ENCODE measurements around the gene A1BG.
"Not testable (repeated sequence)": the region's sequence is repeated elsewhere in the genome, so short reads cannot be mapped to it uniquely, and the experiment has no call there.

A1BG gene

GRCh38 chr19:58334691-58335249 is 18.5 kb downstream of the A1BG start:
- no peak for DNase-seq

GRCh38 chr19:58332697-58333096 is 20.6 kb downstream of the A1BG start:
- DNase-seq, result no peak

GRCh38 chr19:58330458-58330857 is 22.8 kb downstream of the A1BG start:
- no peak for DNase-seq

- DNase-seq, result peak; percentile 24
Observed at GRCh38 chr19:58328999-58329398, 24.3 kb downstream of the A1BG start.

GRCh38 chr19:58326914-58327726 is 26.2 kb downstream of the A1BG start, which contains the start of gene ZSCAN22:
ZSCAN22 (plus strand) TSS chr19:58326994; CDS start chr19:58334803, 7,809 bp downstream.
- DNase-seq, result peak; percentile 96

GRCh38 chr19:58326501-58326913 is 26.8 kb downstream of the A1BG start:
- no peak for DNase-seq

- no peak for DNase-seq
Observed at GRCh38 chr19:58325311-58326022, 27.8 kb downstream of the A1BG start.

GRCh38 chr19:58319241-58319640 is 34.1 kb downstream of the A1BG start:
- DNase-seq, result no peak

- DNase-seq, result no peak
Observed at GRCh38 chr19:58318297-58318696, 35.0 kb downstream of the A1BG start.

- no peak for DNase-seq
Observed at GRCh38 chr19:58317476-58318072, 35.7 kb downstream of the A1BG start.

GRCh38 chr19:58315580-58315979 is 37.7 kb downstream of the A1BG start:
- DNase-seq, result no peak

GRCh38 chr19:58311345-58311865 is 41.9 kb downstream of the A1BG start:
- no peak for DNase-seq

- DNase-seq, result not testable (repeated sequence)
Observed at GRCh38 chr19:58310685-58311084, 42.6 kb downstream of the A1BG start.

- no peak for DNase-seq
Observed at GRCh38 chr19:58307736-58308135, 45.6 kb downstream of the A1BG start.

GRCh38 chr19:58305932-58306323 is 47.4 kb downstream of the A1BG start:
- peak; percentile 13 for DNase-seq

GRCh38 chr19:58305065-58305931 is 48.0 kb downstream of the A1BG start, which contains the start of gene ERVK3-1:
ERVK3-1 (plus strand) TSS chr19:58305377; CDS start chr19:58312169, 6,792 bp downstream.
- peak; percentile 98 for DNase-seq

GRCh38 chr19:58304748-58305064 is 48.6 kb downstream of the A1BG start:
- DNase-seq, result no peak

- DNase-seq, result no peak
Observed at GRCh38 chr19:58304255-58304654, 49.0 kb downstream of the A1BG start.

GRCh38 chr19:58300620-58301019 is 52.7 kb downstream of the A1BG start:
- DNase-seq, result no peak

- DNase-seq, result no peak
Observed at GRCh38 chr19:58296104-58296503, 57.2 kb downstream of the A1BG start.

Data from activated CD4-positive, alpha-beta T cell treated with anti-CD3 and anti-CD28 coated beads, Interleukin-2, Interleukin-6, amounts not matched to agents 100 ng/mL and 50 ng/mL, durations not matched to agents 16 hours and 8 hours (primary cell).